WTC11 (cell line): ENCODE results near the gene LTB. TPM values are rescaled to one million over a fixed set of nuclear protein-coding genes. Genes with fewer than 3 reads are reported as not detected.

ENCODE experiments used
- ATAC-seq: fragments of 200-7000 bp; cut with Tn5 transposase; 2 replicates; pipeline ENCODE4 v1.10.0; 2021; ENCODE audit warnings: mild to moderate bottlenecking, moderate library complexity
- CTCF ChIA-PET: fragments of 300-600 bp; sonication (Branson Sonifier 250); formaldehyde crosslinking; loops from one replicate; lab custom pipeline; 2021; ENCODE audit warnings: antibody characterized with exemption; lab: Charles Lee
- POLR2A ChIA-PET: fragments of 350-600 bp; sonication (Branson Sonifier 250); formaldehyde crosslinking; loops from one replicate; lab custom pipeline; 2021; ENCODE audit warnings: antibody characterized with exemption; lab: Charles Lee
- DNase-seq: peaks from one replicate; pipeline ENCODE4 v3.0.0; 2021; ENCODE audit warnings: low spot score
- H3K27ac Mint-ChIP-seq: 2 replicates; pipeline ENCODE4 v1.8.0; 2021; ENCODE audit warnings: mixed read lengths
- H3K27me3 Mint-ChIP-seq: 2 replicates; pipeline ENCODE4 v1.8.0; 2021; ENCODE audit warnings: low read depth, mild to moderate bottlenecking, moderate library complexity, mixed read lengths
- H3K36me3 Mint-ChIP-seq: 2 replicates; pipeline ENCODE4 v1.8.0; 2021; ENCODE audit warnings: mixed read lengths
- H3K4me1 Mint-ChIP-seq: 2 replicates; pipeline ENCODE4 v1.8.0; 2022; ENCODE audit warnings: mixed read lengths
- H3K4me3 Mint-ChIP-seq: 2 replicates; pipeline ENCODE4 v1.8.0; 2021; ENCODE audit warnings: mild to moderate bottlenecking, moderate library complexity, mixed read lengths
- H3K9me3 Mint-ChIP-seq: 2 replicates; pipeline ENCODE4 v1.8.0; 2021; ENCODE audit warnings: mixed read lengths
- CBFB ChIP-seq: sonication (generic); formaldehyde crosslinking; IDR thresholded peaks from 2 replicates; pipeline ENCODE4 v1.8.1; 2022; ENCODE audit warnings: mild to moderate bottlenecking, low read depth, missing genetic modification reagents
- CREM ChIP-seq: sonication (generic); formaldehyde crosslinking; IDR thresholded peaks from 2 replicates; pipeline ENCODE4 v1.8.1; 2022; ENCODE audit warnings: mild to moderate bottlenecking, missing genetic modification reagents, moderate library complexity
- ETV6 ChIP-seq: sonication (generic); formaldehyde crosslinking; IDR thresholded peaks from 2 replicates; pipeline ENCODE4 v1.8.1; 2022; ENCODE audit warnings: mild to moderate bottlenecking, missing genetic modification reagents
- FOXJ3 ChIP-seq: sonication (generic); formaldehyde crosslinking; IDR thresholded peaks from 2 replicates; pipeline ENCODE4 v1.9.0; 2021; ENCODE audit warnings: missing genetic modification reagents, mild to moderate bottlenecking, borderline replicate concordance
- GTF2I ChIP-seq: fragments of 250-450 bp; sonication (Bioruptor Pico); conservative IDR thresholded peaks from 2 replicates; pipeline ENCODE4 v1.4.0; 2021; ENCODE audit warnings: mild to moderate bottlenecking
- HMGA2 ChIP-seq: fragments of 250-450 bp; sonication (Bioruptor Pico); IDR thresholded peaks from 2 replicates; pipeline ENCODE4 v1.4.0; 2021; ENCODE audit warnings: mild to moderate bottlenecking, moderate library complexity
- IRF2 ChIP-seq: sonication (generic); formaldehyde crosslinking; IDR thresholded peaks from 2 replicates; pipeline ENCODE4 v1.8.0; 2022; ENCODE audit warnings: low read depth, missing genetic modification reagents, borderline replicate concordance
- KAT7 ChIP-seq: sonication (generic); formaldehyde crosslinking; IDR thresholded peaks from 2 replicates; pipeline ENCODE4 v1.8.1; 2023; ENCODE audit warnings: missing genetic modification reagents, mild to moderate bottlenecking, borderline replicate concordance
- MLX ChIP-seq: sonication (generic); formaldehyde crosslinking; IDR thresholded peaks from 2 replicates; pipeline ENCODE4 v1.8.1; 2023; ENCODE audit warnings: mild to moderate bottlenecking, missing genetic modification reagents, moderate library complexity
- NR2C2 ChIP-seq: sonication (generic); formaldehyde crosslinking; IDR thresholded peaks from 2 replicates; pipeline ENCODE4 v1.8.0; 2022; ENCODE audit warnings: mild to moderate bottlenecking, missing genetic modification reagents
- PRRX2 ChIP-seq: fragments of 250-450 bp; sonication (Bioruptor Pico); IDR thresholded peaks from 2 replicates; pipeline ENCODE4 v1.8.0; 2021; ENCODE audit warnings: mild to moderate bottlenecking
- RELA ChIP-seq: sonication (generic); formaldehyde crosslinking; IDR thresholded peaks from 2 replicates; pipeline ENCODE4 v1.8.1; 2022; ENCODE audit warnings: missing genetic modification reagents, mild to moderate bottlenecking, borderline replicate concordance
- ZNF416 ChIP-seq: fragments of 250-450 bp; sonication (Bioruptor Pico); IDR thresholded peaks from 2 replicates; pipeline ENCODE4 v1.9.0; 2021; ENCODE audit warnings: mild to moderate bottlenecking, inconsistent platforms
- ZNF425 ChIP-seq: fragments of 250-450 bp; sonication (Bioruptor Pico); conservative IDR thresholded peaks from 2 replicates; pipeline ENCODE4 v1.9.0; 2021; ENCODE audit warnings: mild to moderate bottlenecking
- ZNF532 ChIP-seq: fragments of 250-450 bp; sonication (Bioruptor Pico); IDR thresholded peaks from 2 replicates; pipeline ENCODE4 v1.9.0; 2021; ENCODE audit warnings: mild to moderate bottlenecking, borderline replicate concordance
- ZNF671 ChIP-seq: fragments of 250-450 bp; sonication (Bioruptor Pico); IDR thresholded peaks from 2 replicates; pipeline ENCODE4 v1.8.0; 2021; ENCODE audit warnings: mild to moderate bottlenecking
- ZSCAN18 ChIP-seq: fragments of 250-450 bp; sonication (Bioruptor Pico); IDR thresholded peaks from 2 replicates; pipeline ENCODE4 v2.1.2; 2022; ENCODE audit warnings: mild to moderate bottlenecking, moderate library complexity
- total RNA-seq: library from RNA; stranded (reverse); gene quantifications from 3 replicates; pipeline ENCODE4 v1.2.3, GENCODE V29; 2021

LTB gene
- total RNA-seq, 1 experiment from 2014 or later: 1.3 TPM

GRCh38 chr6:31534521-31535040, 47.6 kb downstream of the LTB start:
- Mint-ChIP-seq H3K9me3 (no peaks in the 10 kb centered on the region), H3K4me1 (peaks cover 51% of the 10 kb centered on the region), H3K27ac (peak overlapping the region; percentile 68), H3K27me3 (no peaks in the 10 kb centered on the region), H3K4me3 (no peak overlapping the region), H3K36me3 (peaks cover 93% of the 10 kb centered on the region)
- POLR2A ChIA-PET: no interaction called here
- ATAC-seq (no peak), DNase-seq (no peak)
- TF ChIP-seq ZNF416 (CRISPR knock-in tag) (no peak), ZNF532 (CRISPR knock-in tag) (no peak), IRF2 (CRISPR knock-in tag) (no peak), ZSCAN18 (CRISPR knock-in tag) (no peak), FOXJ3 (CRISPR knock-in tag) (no peak), KAT7 (no peak), ETV6 (no peak), CBFB (CRISPR knock-in tag) (no peak), NR2C2 (CRISPR knock-in tag) (no peak), CREM (no peak), HMGA2 (CRISPR knock-in tag) (no peak), PRRX2 (CRISPR knock-in tag) (no peak), RELA (no peak), GTF2I (no peak)
- CTCF ChIA-PET: no interaction called here

- ChIA-PET POLR2A (no interaction called here), CTCF (no interaction called here)
- no peak overlapping the region for H3K27ac Mint-ChIP-seq
- TF ChIP-seq MLX (CRISPR knock-in tag) (no peak), ZNF671 (CRISPR knock-in tag) (0 out of 2 replicates have a peak, but pooled peaks have one; percentile 29), ZNF425 (peak; percentile 24; the same call in 1 of the 2 replicates)
- H3K4me1 Mint-ChIP-seq: peaks cover 49% of the 10 kb centered on the region
- H3K27me3 Mint-ChIP-seq: no peaks in the 10 kb centered on the region
- H3K4me3 Mint-ChIP-seq: no peak overlapping the region
- ATAC-seq (no peak), DNase-seq (no peak)
- H3K9me3 Mint-ChIP-seq: no peaks in the 10 kb centered on the region
- H3K36me3 Mint-ChIP-seq: peaks cover 89% of the 10 kb centered on the region
Observed at GRCh38 chr6:31534011-31534410, 48.2 kb downstream of the LTB start.
